ENCODE data around the gene HES3.
A peak's percentile ranks its signal among the peaks of the same experiment; 100 is the strongest.

HES3 gene

DNA sequence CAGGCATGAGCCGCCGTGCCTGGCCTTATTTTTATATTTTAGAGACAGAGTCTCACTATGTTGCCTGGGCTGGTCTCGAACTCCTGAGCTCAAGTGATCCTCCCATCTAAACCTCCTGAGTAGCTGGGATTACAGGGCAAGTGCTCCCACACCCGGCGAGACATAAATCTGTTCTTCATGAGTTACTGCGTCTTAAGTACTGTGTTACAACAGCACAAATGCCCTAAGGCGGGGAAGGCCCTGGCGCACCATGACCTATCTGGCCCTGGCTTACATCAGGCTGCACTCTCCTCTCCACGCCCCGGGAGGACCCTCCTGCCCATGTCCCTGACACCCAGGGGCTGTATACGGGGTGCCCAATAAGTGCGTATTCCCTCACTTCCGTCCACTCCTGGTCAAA, 12.7 kb downstream of the HES3 start:
- DNase-seq, result no peak

DNA sequence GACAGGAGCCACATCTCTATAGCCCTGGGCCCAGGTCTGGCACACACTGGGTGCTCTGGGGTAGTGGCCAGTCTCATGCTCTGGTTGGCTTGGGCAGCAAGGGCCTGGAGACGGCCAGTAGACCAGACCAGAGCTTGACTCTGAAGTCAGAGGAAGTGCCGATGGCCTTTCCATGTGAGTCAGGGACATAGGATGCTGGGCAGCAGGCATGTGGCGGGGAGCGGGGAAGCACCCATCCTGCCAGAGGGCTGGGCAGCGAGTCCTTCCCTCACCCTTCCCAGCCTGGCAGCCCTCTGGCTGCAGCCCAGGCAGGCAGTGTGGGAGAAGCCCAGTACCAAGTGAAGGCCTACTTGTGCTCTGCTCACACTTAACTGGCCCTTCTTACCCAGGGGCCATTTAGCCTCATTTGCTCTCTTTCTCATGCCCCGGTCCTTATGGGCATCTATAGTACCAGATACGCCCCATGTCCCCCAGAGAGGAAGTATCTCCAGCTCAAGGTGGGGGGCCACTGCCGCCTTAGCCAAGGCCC, 13.6 kb downstream of the HES3 start:
- no peak overlapping the region for H3K4me3 ChIP-seq (ENCODE audit: insufficient read depth in 1 of 2, low read depth in 1 of 2, low read length in 2 of 2)
- H4K8ac ChIP-seq (ENCODE audit: low read length), result no peak overlapping the region
- H2BK120ac ChIP-seq (ENCODE audit: low read depth, low read length), result no peak overlapping the region
- WGBS, result 90% methylated on average over 8 of the region's 8 CpGs
- peaks cover 22% of the 10 kb centered on the region for H3K4me1 ChIP-seq (ENCODE audit: control insufficient read depth, insufficient read depth, low read depth, low read length)
- H3K14ac ChIP-seq (ENCODE audit: low read length in 2 of 2), result no peak overlapping the region
- H2BK12ac ChIP-seq (ENCODE audit: low read length in 2 of 2), result no peak overlapping the region
- H2BK15ac ChIP-seq (ENCODE audit: low read depth, poor library complexity, severe bottlenecking), result no peak overlapping the region
- no peak overlapping the region for H4K91ac ChIP-seq (ENCODE audit: low read length)
- DNase-seq, result no peak
- H2AFZ ChIP-seq (ENCODE audit: low read depth, low read length), result no peak overlapping the region
- H3K79me1 ChIP-seq (replicated peaks; ENCODE audit: low read length, poor library complexity, severe bottlenecking), result no peaks in the 10 kb centered on the region
- H3K9ac ChIP-seq (ENCODE audit: low read length), result no peak overlapping the region
- H3K36me3 ChIP-seq (ENCODE audit: control insufficient read depth in 1 of 2, insufficient read depth in 2 of 2, low read depth in 1 of 2, low read length in 2 of 2), result peaks cover 0 to 12% of the 10 kb centered on the region in 2 experiments
- H3K4me2 ChIP-seq (ENCODE audit: low read length, poor library complexity, severe bottlenecking), result no peak overlapping the region
- H3K9me3 ChIP-seq (ENCODE audit: control insufficient read depth, low read length), result no peaks in the 10 kb centered on the region
- no peak overlapping the region for H2BK5ac ChIP-seq (ENCODE audit: low read depth, low read length, poor library complexity, severe bottlenecking)
- H3K27ac ChIP-seq (ENCODE audit: low read length, poor library complexity, severe bottlenecking), result no peak overlapping the region
- H3K23ac ChIP-seq (ENCODE audit: low read length in 2 of 2), result no peak overlapping the region
- no peak overlapping the region for H2AK5ac ChIP-seq (ENCODE audit: low read length, severe bottlenecking)
- H3K18ac ChIP-seq (ENCODE audit: low read depth in 1 of 2, low read length in 2 of 2), result no peak overlapping the region
- no peak overlapping the region for H3K4ac ChIP-seq (ENCODE audit: low read depth in 1 of 2, low read length in 2 of 2)
- H3K27me3 ChIP-seq (ENCODE audit: control insufficient read depth in 1 of 2, insufficient read depth in 1 of 2, low read length in 2 of 2), result peaks cover 7 to 9% of the 10 kb centered on the region in 2 experiments

More for the DNA sequence above, 12.7 kb downstream of the HES3 start:
- Histone ChIP-seq H3K27me3 (ENCODE audit: control insufficient read depth in 1 of 2, insufficient read depth in 1 of 2, low read length in 2 of 2) (peaks cover 14 to 16% of the 10 kb centered on the region in 2 experiments), H3K18ac (ENCODE audit: low read depth in 1 of 2, low read length in 2 of 2) (no peak overlapping the region), H4K91ac (ENCODE audit: low read length) (no peak overlapping the region), H3K79me1 (replicated peaks; ENCODE audit: low read length, poor library complexity, severe bottlenecking) (no peaks in the 10 kb centered on the region), H3K4me1 (ENCODE audit: control insufficient read depth, insufficient read depth, low read depth, low read length) (peaks cover 18% of the 10 kb centered on the region), H3K36me3 (ENCODE audit: control insufficient read depth in 1 of 2, insufficient read depth in 2 of 2, low read depth in 1 of 2, low read length in 2 of 2) (peaks cover 0 to 12% of the 10 kb centered on the region in 2 experiments), H3K27ac (ENCODE audit: low read length, poor library complexity, severe bottlenecking) (no peak overlapping the region), H3K4me3 (ENCODE audit: insufficient read depth in 1 of 2, low read depth in 1 of 2, low read length in 2 of 2) (no peak overlapping the region), H3K4me2 (ENCODE audit: low read length, poor library complexity, severe bottlenecking) (no peak overlapping the region), H2BK120ac (ENCODE audit: low read depth, low read length) (no peak overlapping the region), H2BK15ac (ENCODE audit: low read depth, poor library complexity, severe bottlenecking) (no peak overlapping the region), H2AK5ac (ENCODE audit: low read length, severe bottlenecking) (no peak overlapping the region), H4K8ac (ENCODE audit: low read length) (no peak overlapping the region), H2BK5ac (ENCODE audit: low read depth, low read length, poor library complexity, severe bottlenecking) (no peak overlapping the region), H3K23ac (ENCODE audit: low read length in 2 of 2) (no peak overlapping the region), H3K9ac (ENCODE audit: low read length) (no peak overlapping the region), H2BK12ac (ENCODE audit: low read length in 2 of 2) (no peak overlapping the region), H3K9me3 (ENCODE audit: control insufficient read depth, low read length) (no peaks in the 10 kb centered on the region), H3K4ac (ENCODE audit: low read depth in 1 of 2, low read length in 2 of 2) (no peak overlapping the region), H3K14ac (ENCODE audit: low read length in 2 of 2) (no peak overlapping the region), H2AFZ (ENCODE audit: low read depth, low read length) (no peak overlapping the region)
- WGBS, result 91% methylated on average over 13 of the region's 13 CpGs

- no peaks in the 10 kb centered on the region for H3K79me1 ChIP-seq (replicated peaks; ENCODE audit: low read length, poor library complexity, severe bottlenecking)
- H2AFZ ChIP-seq (ENCODE audit: low read depth, low read length), result no peak overlapping the region
- no peak overlapping the region for H4K91ac ChIP-seq (ENCODE audit: low read length)
- H4K8ac ChIP-seq (ENCODE audit: low read length), result no peak overlapping the region
- H3K36me3 ChIP-seq (ENCODE audit: control insufficient read depth in 1 of 2, insufficient read depth in 2 of 2, low read depth in 1 of 2, low read length in 2 of 2), result peaks cover 0 to 10% of the 10 kb centered on the region in 2 experiments
- H3K4me3 ChIP-seq (ENCODE audit: insufficient read depth in 1 of 2, low read depth in 1 of 2, low read length in 2 of 2), result no peak overlapping the region
- no peak overlapping the region for H2AK5ac ChIP-seq (ENCODE audit: low read length, severe bottlenecking)
- H3K4ac ChIP-seq (ENCODE audit: low read depth in 1 of 2, low read length in 2 of 2), result no peak overlapping the region
- DNase-seq, result no peak
- no peak overlapping the region for H3K27ac ChIP-seq (ENCODE audit: low read length, poor library complexity, severe bottlenecking)
- no peak overlapping the region for H2BK15ac ChIP-seq (ENCODE audit: low read depth, poor library complexity, severe bottlenecking)
- no peak overlapping the region for H3K18ac ChIP-seq (ENCODE audit: low read depth in 1 of 2, low read length in 2 of 2)
- WGBS, result 76% methylated on average over 10 of the region's 10 CpGs
- H3K9ac ChIP-seq (ENCODE audit: low read length), result no peak overlapping the region
- H3K27me3 ChIP-seq (ENCODE audit: control insufficient read depth in 1 of 2, insufficient read depth in 1 of 2, low read length in 2 of 2), result peaks cover 5 to 9% of the 10 kb centered on the region in 2 experiments
- no peak overlapping the region for H3K14ac ChIP-seq (ENCODE audit: low read length in 2 of 2)
- no peak overlapping the region for H2BK12ac ChIP-seq (ENCODE audit: low read length in 2 of 2)
- peaks cover 30% of the 10 kb centered on the region for H3K4me1 ChIP-seq (ENCODE audit: control insufficient read depth, insufficient read depth, low read depth, low read length)
- no peak overlapping the region for H3K23ac ChIP-seq (ENCODE audit: low read length in 2 of 2)
- H2BK120ac ChIP-seq (ENCODE audit: low read depth, low read length), result no peak overlapping the region
- H2BK5ac ChIP-seq (ENCODE audit: low read depth, low read length, poor library complexity, severe bottlenecking), result no peak overlapping the region
- no peak overlapping the region for H3K4me2 ChIP-seq (ENCODE audit: low read length, poor library complexity, severe bottlenecking)
- no peaks in the 10 kb centered on the region for H3K9me3 ChIP-seq (ENCODE audit: control insufficient read depth, low read length)
Measured at GRCh38 chr1:6258675-6259074, 14.7 kb downstream of the HES3 start.

DNA sequence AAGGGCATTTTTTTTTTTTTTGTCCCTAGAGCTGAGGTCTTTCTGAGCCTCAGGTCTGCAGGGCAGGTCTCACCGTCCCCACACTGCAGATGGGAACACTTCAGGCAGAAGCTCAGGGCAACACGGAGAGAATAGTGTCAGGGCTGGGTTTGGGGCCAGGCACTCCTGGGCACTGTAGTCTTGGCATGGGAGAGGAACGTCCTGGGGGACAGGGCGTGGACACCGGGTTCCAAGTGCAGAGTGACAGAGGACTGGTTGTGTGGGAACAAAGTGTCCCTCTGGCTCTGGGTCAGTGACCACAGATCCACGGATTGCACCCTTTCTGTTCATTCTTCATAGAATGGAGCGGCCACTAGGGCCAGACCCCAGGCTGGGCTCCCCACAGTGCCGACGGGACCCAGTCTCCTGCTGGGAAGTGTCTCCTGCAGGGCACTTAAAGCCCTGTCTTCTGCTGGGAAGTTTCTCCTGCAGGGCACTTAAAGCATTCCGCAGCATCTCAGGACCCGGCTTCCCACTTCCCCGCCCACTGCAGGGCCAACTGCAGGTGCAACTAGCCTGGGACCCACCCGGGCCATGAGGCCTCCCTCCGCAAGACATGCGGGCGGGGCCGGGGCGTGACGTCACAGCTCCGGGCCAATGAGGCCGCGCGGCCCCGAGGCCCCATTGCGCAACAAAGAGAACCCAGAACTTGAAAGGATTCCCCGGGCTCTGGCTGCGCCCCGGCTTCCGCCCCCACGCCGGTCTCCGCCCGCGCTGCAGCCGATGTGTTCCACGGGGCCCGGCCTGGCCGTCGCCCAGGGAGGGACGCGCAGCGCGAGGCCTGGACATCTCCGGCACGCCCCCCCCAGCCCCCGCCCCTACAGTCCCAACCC, 15.7 kb downstream of the HES3 start:
- Histone ChIP-seq H3K4ac (ENCODE audit: low read depth in 1 of 2, low read length in 2 of 2) (no peak overlapping the region), H3K18ac (ENCODE audit: low read depth in 1 of 2, low read length in 2 of 2) (no peak overlapping the region), H2BK5ac (ENCODE audit: low read depth, low read length, poor library complexity, severe bottlenecking) (no peak overlapping the region), H4K91ac (ENCODE audit: low read length) (no peak overlapping the region), H2BK120ac (ENCODE audit: low read depth, low read length) (no peak overlapping the region), H2AK5ac (ENCODE audit: low read length, severe bottlenecking) (no peak overlapping the region), H2BK12ac (ENCODE audit: low read length in 2 of 2) (no peak overlapping the region), H3K9ac (ENCODE audit: low read length) (no peak overlapping the region), H2AFZ (ENCODE audit: low read depth, low read length) (peak overlapping the region; percentile 29), H3K4me1 (ENCODE audit: control insufficient read depth, insufficient read depth, low read depth, low read length) (peaks cover 30% of the 10 kb centered on the region), H3K23ac (ENCODE audit: low read length in 2 of 2) (peak overlapping the region in 1 of 2 experiments; percentile 79), H3K4me2 (ENCODE audit: low read length, poor library complexity, severe bottlenecking) (peak overlapping the region; percentile 68), H3K14ac (ENCODE audit: low read length in 2 of 2) (no peak overlapping the region), H3K27me3 (ENCODE audit: control insufficient read depth in 1 of 2, insufficient read depth in 1 of 2, low read length in 2 of 2) (peaks cover 5 to 9% of the 10 kb centered on the region in 2 experiments), H3K36me3 (ENCODE audit: control insufficient read depth in 1 of 2, insufficient read depth in 2 of 2, low read depth in 1 of 2, low read length in 2 of 2) (peaks cover 0 to 6% of the 10 kb centered on the region in 2 experiments), H3K79me1 (replicated peaks; ENCODE audit: low read length, poor library complexity, severe bottlenecking) (no peaks in the 10 kb centered on the region), H3K9me3 (ENCODE audit: control insufficient read depth, low read length) (no peaks in the 10 kb centered on the region), H3K27ac (ENCODE audit: low read length, poor library complexity, severe bottlenecking) (no peak overlapping the region), H4K8ac (ENCODE audit: low read length) (no peak overlapping the region), H3K4me3 (ENCODE audit: insufficient read depth in 1 of 2, low read depth in 1 of 2, low read length in 2 of 2) (peak overlapping the region; percentile 46 to 59), H2BK15ac (ENCODE audit: low read depth, poor library complexity, severe bottlenecking) (no peak overlapping the region)
- 11% methylated on average over 33 of the region's 46 CpGs for WGBS
- DNase-seq, result peak; percentile 82
